PC-9 (cell line): ENCODE results near the gene TTC28. TPM values are rescaled to one million over a fixed set of nuclear protein-coding genes. Genes with fewer than 3 reads are reported as not detected.
A peak's percentile ranks its signal among the peaks of the same experiment; 100 is the strongest.

ENCODE experiments used
- BruUV-seq: library from RNA; stranded (reverse); fragments of 400-500 nt; replicated peaks from 2 replicates; lab custom pipeline; 2021; lab: Mats Ljungman, UMichigan
- CTCF ChIA-PET: fragments of 300-600 bp; sonication (Branson Sonifier 250); formaldehyde crosslinking; loops from one replicate; lab custom pipeline; 2022; ENCODE audit warnings: antibody characterized with exemption; lab: Charles Lee
- POLR2A ChIA-PET: fragments of 300-600 bp; sonication (Branson Sonifier 250); formaldehyde crosslinking; loops from one replicate; lab custom pipeline; 2022; ENCODE audit warnings: antibody characterized with exemption; ENCODE audit not compliant: unreplicated experiment; lab: Charles Lee
- DNase-seq, 2 experiments: peaks; one replicate each; pipeline versions ENCODE4 v3.0.0 to v3.0.0-alpha.2; 2015 to 2022; ENCODE audit warnings: mixed read lengths in 1 of 2
- H2AFZ ChIP-seq: fragments of 200-600 bp; sonication (generic); 2 replicates; pipeline ENCODE4 v1.8.1; 2017; ENCODE audit warnings: antibody characterized with exemption
- H3F3A ChIP-seq: fragments of 200-600 bp; sonication (generic); 2 replicates; pipeline ENCODE4 v1.8.1; 2017; ENCODE audit warnings: antibody characterized with exemption, mild to moderate bottlenecking, low read depth; ENCODE audit not compliant: insufficient read depth
- H3K27ac ChIP-seq: fragments of 200-600 bp; sonication (generic); 2 replicates; pipeline ENCODE4 v1.6.1; 2016; ENCODE audit warnings: mixed run types
- H3K27me3 ChIP-seq: fragments of 200-600 bp; sonication (generic); 2 replicates; pipeline ENCODE4 v1.6.1; 2016; ENCODE audit warnings: low read depth, mixed run types; ENCODE audit not compliant: insufficient read depth
- H3K36me3 ChIP-seq: fragments of 200-600 bp; sonication (generic); 2 replicates; pipeline ENCODE4 v1.6.1; 2016; ENCODE audit warnings: low read depth, mixed run types
- H3K4me1 ChIP-seq: fragments of 200-600 bp; sonication (generic); replicated peaks from 2 replicates; pipeline ENCODE4 v1.6.1; 2016; ENCODE audit warnings: mixed run types; ENCODE audit not compliant: insufficient read depth
- H3K4me2 ChIP-seq: fragments of 200-600 bp; sonication (generic); 2 replicates; pipeline ENCODE4 v1.6.1; 2017; ENCODE audit warnings: mixed run types
- H3K4me3 ChIP-seq: fragments of 200-600 bp; sonication (generic); 2 replicates; pipeline ENCODE4 v1.6.1; 2016; ENCODE audit warnings: mixed run types
- H3K79me2 ChIP-seq: fragments of 200-600 bp; sonication (generic); 2 replicates; pipeline ENCODE4 v1.6.1; 2017; ENCODE audit warnings: low read depth, mixed run types
- H3K9me2 ChIP-seq: fragments of 200-600 bp; sonication (generic); 2 replicates; pipeline ENCODE4 v1.8.1; 2017; ENCODE audit warnings: mild to moderate bottlenecking; ENCODE audit not compliant: insufficient read depth
- H3K9me3 ChIP-seq: fragments of 200-600 bp; sonication (generic); 2 replicates; pipeline ENCODE4 v1.8.1; 2016; ENCODE audit warnings: low read depth; ENCODE audit not compliant: insufficient read depth
- H4K20me1 ChIP-seq: fragments of 200-600 bp; sonication (generic); 2 replicates; pipeline ENCODE4 v1.8.1; 2017; ENCODE audit not compliant: insufficient read depth
- EZH2 ChIP-seq: fragments of 200-600 bp; sonication (generic); IDR thresholded peaks from 2 replicates; pipeline ENCODE4 v1.8.0; 2017; ENCODE audit warnings: antibody characterized with exemption, low read depth
- intact Hi-C: fragments of 100-400 bp; cut with micrococcal nuclease; formaldehyde crosslinking; loops from one replicate; pipeline ENCODE4 v1.10.0; 2022; ENCODE audit not compliant: unreplicated experiment
- total RNA-seq: library from RNA; stranded (reverse); gene quantifications from 2 replicates; pipeline ENCODE4 v1.2.3, GENCODE V29; 2021
- TF ChIP-seq, protein P1 (sequence below): fragments of 200-600 bp; sonication (generic); conservative IDR thresholded peaks from 2 replicates; pipeline ENCODE4 v1.6.1; 2017; ENCODE audit warnings: mixed run types, antibody characterized with exemption, mild to moderate bottlenecking, moderate library complexity

The TTC28 gene
- total RNA-seq, 1 experiment from 2014 or later: 6.7 TPM

DNA sequence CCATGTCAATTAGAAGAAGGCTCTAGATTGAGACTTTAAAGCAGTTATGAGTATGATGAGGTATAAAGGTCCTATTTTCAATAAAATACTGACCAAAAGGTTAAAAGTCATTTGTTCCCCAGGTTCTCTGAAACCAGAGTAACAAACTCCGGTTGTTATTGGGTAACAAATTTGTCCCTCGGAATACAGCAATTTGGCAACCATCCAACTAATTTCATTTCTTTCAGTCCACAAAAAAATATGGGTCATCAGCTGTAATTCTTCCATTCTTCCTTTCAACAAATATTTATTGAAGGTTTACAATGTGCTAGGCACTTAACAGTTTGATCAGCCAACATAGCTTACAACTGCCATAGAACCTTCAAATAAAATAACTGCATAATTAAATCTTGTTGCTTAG lies 79.9 kb downstream of the TTC28 start:
- intact Hi-C loops: loop anchor here (1.0 to 10.0 kb wide), 4 partner anchors 230 to 645 kb away; no protein-coding TSS in a partner anchor
- POLR2A ChIA-PET: no interaction called here
- H3K4me1 ChIP-seq: no peaks in the 10 kb centered on the region
- no peak overlapping the region for H2AFZ ChIP-seq
- no peak for TF ChIP-seq EZH2
- TF ChIP-seq, protein P1, sequence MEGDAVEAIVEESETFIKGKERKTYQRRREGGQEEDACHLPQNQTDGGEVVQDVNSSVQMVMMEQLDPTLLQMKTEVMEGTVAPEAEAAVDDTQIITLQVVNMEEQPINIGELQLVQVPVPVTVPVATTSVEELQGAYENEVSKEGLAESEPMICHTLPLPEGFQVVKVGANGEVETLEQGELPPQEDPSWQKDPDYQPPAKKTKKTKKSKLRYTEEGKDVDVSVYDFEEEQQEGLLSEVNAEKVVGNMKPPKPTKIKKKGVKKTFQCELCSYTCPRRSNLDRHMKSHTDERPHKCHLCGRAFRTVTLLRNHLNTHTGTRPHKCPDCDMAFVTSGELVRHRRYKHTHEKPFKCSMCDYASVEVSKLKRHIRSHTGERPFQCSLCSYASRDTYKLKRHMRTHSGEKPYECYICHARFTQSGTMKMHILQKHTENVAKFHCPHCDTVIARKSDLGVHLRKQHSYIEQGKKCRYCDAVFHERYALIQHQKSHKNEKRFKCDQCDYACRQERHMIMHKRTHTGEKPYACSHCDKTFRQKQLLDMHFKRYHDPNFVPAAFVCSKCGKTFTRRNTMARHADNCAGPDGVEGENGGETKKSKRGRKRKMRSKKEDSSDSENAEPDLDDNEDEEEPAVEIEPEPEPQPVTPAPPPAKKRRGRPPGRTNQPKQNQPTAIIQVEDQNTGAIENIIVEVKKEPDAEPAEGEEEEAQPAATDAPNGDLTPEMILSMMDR: no peak
- no peaks in the 10 kb centered on the region for H3K36me3 ChIP-seq
- H3K27me3 ChIP-seq: no peaks in the 10 kb centered on the region
- no peaks in the 10 kb centered on the region for H3K9me3 ChIP-seq
- no peak overlapping the region for H3K4me2 ChIP-seq
- no peak for DNase-seq
- H3K27ac ChIP-seq: no peak overlapping the region
- no peaks in the 10 kb centered on the region for H4K20me1 ChIP-seq
- CTCF ChIA-PET: no interaction called here
- no TSS peak for BruUV-seq
- H3K9me2 ChIP-seq: no peaks in the 10 kb centered on the region
- no peak overlapping the region for H3K4me3 ChIP-seq
- H3F3A ChIP-seq: no peaks in the 10 kb centered on the region
- H3K79me2 ChIP-seq: no peaks in the 10 kb centered on the region

DNA sequence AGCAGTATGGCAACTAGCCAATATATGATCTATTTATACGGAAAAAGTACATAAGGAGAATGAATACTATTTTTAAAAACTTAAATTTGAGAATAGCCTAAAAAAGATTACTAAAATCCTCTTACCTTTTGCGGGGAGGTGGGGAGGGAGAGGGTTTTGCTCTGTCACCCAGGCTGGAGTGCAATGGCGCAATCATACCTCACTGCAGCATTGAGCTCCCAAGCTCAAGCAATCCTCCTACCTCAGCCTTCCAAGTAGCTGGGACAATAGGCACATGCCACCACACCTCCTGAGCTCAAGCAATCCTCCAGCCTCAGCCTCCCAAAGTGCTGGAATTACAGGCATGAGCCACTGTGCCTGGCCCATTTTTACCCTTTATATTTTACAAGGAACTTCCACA lies 82.0 kb downstream of the TTC28 start:
- H3K79me2 ChIP-seq: no peaks in the 10 kb centered on the region
- H3K27ac ChIP-seq: no peak overlapping the region
- H3K9me2 ChIP-seq: no peaks in the 10 kb centered on the region
- no peaks in the 10 kb centered on the region for H3K9me3 ChIP-seq
- H4K20me1 ChIP-seq: no peaks in the 10 kb centered on the region
- no peak for DNase-seq
- BruUV-seq: no TSS peak
- H3K36me3 ChIP-seq: no peaks in the 10 kb centered on the region
- H3K4me2 ChIP-seq: no peak overlapping the region
- intact Hi-C loops: no loop called here
- CTCF ChIA-PET: no interaction called here
- H3F3A ChIP-seq: no peaks in the 10 kb centered on the region
- H3K4me3 ChIP-seq: no peak overlapping the region
- H2AFZ ChIP-seq: no peak overlapping the region
- H3K27me3 ChIP-seq: no peaks in the 10 kb centered on the region
- TF ChIP-seq, protein P1: no peak
- no peak for TF ChIP-seq EZH2
- H3K4me1 ChIP-seq: no peaks in the 10 kb centered on the region
- POLR2A ChIA-PET: no interaction called here

DNA sequence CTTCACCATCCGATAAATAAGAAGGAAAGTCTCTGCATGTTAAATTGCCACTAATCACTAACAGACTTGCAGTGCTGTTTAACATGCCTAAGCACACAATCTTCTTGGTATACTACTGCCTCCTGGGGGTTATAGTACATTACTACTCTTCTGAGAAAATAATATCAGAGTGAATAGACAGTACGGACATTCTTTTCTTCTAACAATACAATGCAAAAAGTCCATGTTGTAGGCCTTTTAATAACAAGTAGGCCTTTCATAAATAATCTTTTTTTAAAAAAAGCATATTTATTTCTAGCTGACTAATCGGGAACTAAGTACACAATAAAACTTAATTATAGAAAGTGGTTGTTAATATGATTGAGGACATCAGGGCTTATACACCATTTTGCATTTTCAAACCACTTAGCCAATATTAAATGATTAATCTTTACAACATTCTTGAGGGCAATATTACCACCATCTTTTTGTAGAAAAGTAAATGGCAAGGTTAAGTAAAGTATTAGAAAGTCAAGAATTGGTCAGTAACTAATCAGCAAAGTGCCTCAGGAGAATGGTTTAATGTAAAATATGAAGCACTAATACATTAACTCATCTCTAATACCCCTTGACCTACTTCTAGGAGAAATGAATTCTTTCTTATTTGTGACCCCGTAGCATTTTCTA lies 84.7 kb downstream of the TTC28 start:
- ChIA-PET CTCF (no interaction called here), POLR2A (no interaction called here)
- Histone ChIP-seq H3K4me1 (no peaks in the 10 kb centered on the region), H3K4me2 (no peak overlapping the region), H3K79me2 (no peaks in the 10 kb centered on the region), H3K4me3 (no peak overlapping the region), H3K9me2 (no peaks in the 10 kb centered on the region), H2AFZ (no peak overlapping the region), H3F3A (no peaks in the 10 kb centered on the region), H3K27me3 (no peaks in the 10 kb centered on the region), H4K20me1 (no peaks in the 10 kb centered on the region), H3K36me3 (no peaks in the 10 kb centered on the region), H3K9me3 (no peaks in the 10 kb centered on the region), H3K27ac (no peak overlapping the region)
- DNase-seq: peak in 1 of 2 experiments; percentile 36
- BruUV-seq: no TSS peak
- intact Hi-C loops: loop anchor here (1.0 to 2.0 kb wide), 2 partner anchors 544 to 575 kb away; no protein-coding TSS in a partner anchor
- no peak for TF ChIP-seq EZH2
- TF ChIP-seq, protein P1: peak; percentile 81
